SW 1271 (cell line): ENCODE measurements around the gene SLC9A4.
A peak's percentile ranks its signal among the peaks of the same experiment; 100 is the strongest.

Experiments
- DNase-seq, 2 experiments: peaks; one replicate each; lab custom pipeline; 2025; lab: John Stamatoyannopoulos, UW

The SLC9A4 gene, protein sequence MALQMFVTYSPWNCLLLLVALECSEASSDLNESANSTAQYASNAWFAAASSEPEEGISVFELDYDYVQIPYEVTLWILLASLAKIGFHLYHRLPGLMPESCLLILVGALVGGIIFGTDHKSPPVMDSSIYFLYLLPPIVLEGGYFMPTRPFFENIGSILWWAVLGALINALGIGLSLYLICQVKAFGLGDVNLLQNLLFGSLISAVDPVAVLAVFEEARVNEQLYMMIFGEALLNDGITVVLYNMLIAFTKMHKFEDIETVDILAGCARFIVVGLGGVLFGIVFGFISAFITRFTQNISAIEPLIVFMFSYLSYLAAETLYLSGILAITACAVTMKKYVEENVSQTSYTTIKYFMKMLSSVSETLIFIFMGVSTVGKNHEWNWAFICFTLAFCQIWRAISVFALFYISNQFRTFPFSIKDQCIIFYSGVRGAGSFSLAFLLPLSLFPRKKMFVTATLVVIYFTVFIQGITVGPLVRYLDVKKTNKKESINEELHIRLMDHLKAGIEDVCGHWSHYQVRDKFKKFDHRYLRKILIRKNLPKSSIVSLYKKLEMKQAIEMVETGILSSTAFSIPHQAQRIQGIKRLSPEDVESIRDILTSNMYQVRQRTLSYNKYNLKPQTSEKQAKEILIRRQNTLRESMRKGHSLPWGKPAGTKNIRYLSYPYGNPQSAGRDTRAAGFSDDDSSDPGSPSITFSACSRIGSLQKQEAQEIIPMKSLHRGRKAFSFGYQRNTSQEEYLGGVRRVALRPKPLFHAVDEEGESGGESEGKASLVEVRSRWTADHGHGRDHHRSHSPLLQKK

DNA sequence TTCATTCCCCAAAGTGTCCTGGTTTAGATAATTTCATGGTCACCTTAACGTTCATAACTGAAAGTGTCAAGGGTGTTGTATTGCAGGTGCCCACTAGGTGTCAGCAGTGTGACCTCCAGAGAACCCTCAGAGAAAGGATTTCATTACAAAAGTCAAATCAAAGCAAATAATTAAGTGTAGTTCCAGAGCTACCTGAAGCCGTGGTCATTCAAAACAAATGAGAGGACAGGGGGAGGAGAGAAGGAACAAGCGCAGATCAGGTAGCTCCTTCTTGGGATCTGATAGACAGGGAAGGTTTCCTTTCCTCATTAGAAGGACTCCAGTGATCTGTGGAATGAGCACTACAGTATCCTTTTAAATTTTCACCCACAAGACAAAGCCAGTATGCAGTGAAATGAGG, at the start of gene SLC9A4:
Gene SLC9A4 (plus strand): TSS at position 207 of the 400 bp plus-strand sequence. CDS start 534 bp downstream, outside the sequence.
- DNase-seq, result peak; percentile 19 to 55

GRCh38 chr2:102423368-102423767, 49.7 kb upstream of the SLC9A4 start:
- no peak for DNase-seq

GRCh38 chr2:102424754-102425153, 48.3 kb upstream of the SLC9A4 start:
- no peak for DNase-seq

GRCh38 chr2:102425441-102426132, 47.4 kb upstream of the SLC9A4 start:
- no peak for DNase-seq

DNA sequence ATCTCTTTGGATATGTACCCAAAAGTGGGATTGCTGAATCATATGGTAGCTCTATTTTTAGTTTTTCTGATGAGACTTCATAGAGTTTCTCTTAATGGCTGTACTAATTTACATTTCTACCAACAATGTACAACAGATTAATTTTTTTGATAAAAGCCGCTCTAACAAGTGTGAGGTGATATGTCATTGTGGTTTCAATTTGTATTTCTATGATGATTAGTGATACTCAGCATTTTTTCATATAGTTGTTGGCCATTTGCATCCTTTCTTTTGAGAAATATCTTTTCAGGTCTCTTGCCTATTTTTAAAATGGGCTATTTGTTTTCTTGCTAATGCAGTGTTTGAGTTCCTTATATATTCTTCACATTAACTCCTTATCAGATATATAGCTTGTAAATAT, 45.8 kb upstream of the SLC9A4 start:
- DNase-seq, result no peak

DNA sequence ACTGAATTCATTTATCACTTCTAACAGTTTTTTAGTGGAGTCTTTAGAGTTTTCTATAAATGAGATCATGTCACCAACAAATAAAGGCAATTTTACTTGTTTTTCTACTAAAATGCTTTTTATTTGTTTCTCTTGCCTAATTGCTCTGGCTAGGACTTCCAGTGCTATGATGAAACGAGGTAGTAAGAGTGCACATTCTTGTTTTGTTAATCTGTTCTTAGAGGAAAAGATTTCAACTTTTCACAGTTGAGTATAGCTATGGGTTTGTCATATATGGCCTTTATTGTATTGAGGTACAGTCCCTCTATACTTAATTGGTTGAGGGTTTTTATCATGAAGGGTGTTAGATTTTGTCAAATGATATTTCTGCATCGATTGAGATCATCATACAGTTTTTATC, 44.5 kb upstream of the SLC9A4 start:
- DNase-seq, result no peak

DNA sequence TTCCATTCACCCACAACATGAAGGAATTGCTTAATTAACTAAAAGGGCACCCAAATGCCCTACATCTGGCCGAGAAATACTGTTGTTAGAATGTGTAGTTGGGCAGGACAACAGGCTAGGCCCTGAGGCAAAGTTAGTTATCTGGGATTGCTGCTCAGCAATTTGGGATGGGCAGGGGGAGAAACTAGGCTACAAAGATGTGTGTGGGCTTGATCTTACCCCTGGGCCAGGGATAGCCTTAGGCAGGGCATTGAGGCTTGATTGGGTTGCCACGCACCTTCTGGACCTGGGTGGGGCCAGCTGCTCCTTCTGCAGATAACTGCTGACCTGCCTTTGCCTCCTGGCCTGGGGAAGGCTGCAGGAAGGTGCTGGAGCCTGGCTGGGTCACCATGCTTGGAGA, 40.6 kb upstream of the SLC9A4 start:
- DNase-seq, result no peak

DNA sequence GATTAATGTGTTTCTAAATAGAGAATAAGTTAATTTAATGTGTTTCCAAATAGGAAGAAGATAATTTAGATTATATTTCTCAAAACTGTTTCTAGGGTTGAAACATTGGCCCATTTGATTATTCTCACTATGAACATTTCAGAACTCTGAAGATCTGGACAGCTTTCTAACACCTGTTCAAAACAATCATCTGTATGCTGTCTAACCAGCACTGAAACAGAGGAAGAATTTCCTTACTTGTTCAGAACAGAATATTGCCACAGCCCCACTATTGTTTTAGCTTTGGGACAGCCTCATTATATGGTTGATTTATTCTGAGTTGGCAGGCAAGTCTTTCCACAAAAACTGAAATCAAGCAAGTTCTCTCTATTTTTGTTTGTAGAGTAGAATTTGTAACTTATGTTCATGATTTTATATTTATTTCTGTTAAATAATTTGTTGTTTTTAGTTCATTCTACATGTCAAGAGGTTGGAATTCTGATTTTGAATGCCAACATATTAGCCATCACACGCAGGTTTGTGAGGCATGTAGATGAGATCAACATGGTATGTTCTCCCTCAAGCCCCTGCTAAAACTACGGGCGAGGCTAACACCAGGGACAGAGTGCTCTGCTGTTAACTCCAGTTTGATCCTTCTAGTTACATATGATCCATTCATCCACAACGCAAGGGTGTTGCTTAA, 38.9 kb upstream of the SLC9A4 start:
- DNase-seq, result no peak

- DNase-seq, result no peak
These were observed 38.2 kb upstream of the SLC9A4 start for GRCh38 chr2:102434655-102435381.

DNA sequence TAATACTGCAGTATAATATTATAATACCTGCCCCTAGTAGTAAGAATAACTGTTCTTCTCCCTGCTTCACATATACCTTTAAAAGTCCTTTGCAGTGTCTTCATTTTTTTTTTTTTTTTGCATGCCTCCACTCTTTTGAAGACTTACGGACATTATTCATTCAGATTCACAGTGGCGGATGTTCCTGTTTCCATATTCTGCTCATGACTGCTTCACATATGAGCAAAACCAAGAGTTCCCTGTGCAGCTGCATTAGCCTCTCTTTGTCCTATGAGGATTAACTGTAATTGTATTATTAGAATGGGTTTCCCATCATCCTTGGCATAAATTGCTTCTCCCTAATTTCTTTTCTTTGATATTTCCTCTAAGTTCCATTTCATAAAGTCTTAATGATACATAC, 37.3 kb upstream of the SLC9A4 start:
- DNase-seq, result no peak

DNA sequence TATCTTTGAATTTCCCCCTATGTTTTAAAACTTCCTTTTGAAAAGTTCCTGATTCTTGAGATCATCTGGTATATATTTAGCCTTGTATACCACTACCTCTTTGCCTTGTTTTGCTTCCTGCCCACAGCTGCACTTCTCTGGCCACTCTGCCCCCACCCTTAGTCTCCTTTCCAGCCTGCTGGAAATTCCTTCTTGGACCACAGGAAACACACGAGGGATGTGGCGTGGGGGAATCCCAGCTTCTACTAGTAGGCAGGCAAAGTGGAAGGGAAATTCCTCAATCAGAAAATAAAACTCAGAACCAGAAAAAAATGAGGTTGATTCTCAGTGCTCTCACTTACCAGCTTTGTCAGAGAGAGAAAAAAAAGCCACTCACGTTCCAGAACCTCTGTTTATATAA, 36.7 kb upstream of the SLC9A4 start:
- DNase-seq, result no peak

DNA sequence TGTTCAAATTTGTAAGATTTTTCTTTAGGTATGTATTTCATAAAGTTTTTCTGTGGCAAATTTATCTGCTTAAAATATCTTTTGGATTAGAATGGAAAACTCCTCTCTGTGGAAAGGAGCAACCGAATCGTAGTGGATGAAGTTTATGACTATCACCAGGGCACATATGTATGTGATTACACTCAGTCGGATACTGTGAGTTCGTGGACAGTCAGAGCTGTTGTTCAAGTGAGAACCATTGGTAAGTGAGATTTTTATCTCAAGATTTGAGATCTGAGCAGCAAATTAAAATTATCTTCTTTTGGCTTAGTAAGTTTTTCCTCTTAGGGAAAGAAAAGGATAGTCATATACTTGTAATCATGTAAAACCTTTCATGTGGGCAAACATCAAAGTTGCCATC, 35.9 kb upstream of the SLC9A4 start:
- no peak for DNase-seq

GRCh38 chr2:102438111-102438510, 34.9 kb upstream of the SLC9A4 start:
- DNase-seq, result no peak

- no peak for DNase-seq
These were observed 34.4 kb upstream of the SLC9A4 start for GRCh38 chr2:102438578-102438977.

GRCh38 chr2:102439065-102439695, 33.8 kb upstream of the SLC9A4 start:
- no peak for DNase-seq

DNA sequence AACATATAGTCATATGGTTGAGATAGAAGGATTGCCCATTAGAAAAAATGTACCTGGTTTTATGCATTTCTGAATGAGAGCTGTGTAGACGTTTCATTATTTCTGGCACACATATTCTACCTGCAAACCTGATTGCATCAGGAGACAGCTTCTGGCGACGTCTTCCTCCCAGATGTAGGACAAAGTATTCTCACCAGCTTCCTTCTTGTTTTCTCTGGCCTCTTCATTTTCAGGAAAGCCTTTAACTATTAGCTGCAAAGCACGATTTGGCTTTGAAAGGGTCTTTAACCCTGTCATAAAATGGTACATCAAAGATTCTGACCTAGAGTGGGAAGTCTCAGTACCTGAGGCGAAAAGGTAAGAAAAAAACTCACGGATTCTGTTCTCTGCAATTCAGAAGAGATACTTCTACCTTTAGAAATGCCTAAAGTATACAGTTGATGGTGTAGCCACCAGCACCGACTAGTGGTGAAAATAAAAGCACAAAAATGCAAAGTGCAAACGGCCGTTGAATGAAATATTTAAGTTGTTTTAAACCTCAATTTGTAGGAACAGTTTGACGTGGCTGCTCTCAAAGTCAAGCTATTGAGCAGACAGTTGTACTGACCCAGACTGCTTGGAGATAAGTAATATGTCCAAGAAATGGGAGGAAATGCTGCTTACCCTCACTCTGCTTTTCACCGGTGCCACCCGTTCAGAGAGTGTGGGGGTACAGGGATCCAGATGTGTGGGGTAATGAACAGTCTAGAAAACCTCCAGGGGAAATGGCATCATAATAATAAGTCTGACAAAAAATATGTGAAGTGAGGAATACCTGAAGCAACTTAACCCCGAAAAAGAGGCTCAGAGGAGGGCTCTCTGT, 29.8 kb upstream of the SLC9A4 start:
- DNase-seq, result peak in 1 of 2 experiments; percentile 47

DNA sequence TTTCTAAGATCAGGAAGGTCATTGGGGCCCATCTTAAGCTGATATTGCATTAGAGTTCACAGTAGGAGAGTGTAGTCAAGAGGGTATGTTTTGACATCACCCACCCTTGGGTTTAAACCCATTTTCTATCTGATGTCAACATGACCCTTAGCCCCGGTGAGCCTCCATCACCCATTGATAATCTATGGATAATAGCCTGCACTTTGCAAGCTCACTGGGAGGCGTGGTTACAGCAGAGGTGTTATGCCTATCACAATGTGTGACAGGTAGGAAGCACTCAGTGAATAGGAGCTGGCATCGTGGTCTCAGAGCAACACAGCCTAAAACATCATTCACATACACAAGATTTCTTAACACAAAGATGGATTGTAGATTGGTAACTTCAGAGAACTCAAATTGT, 28.8 kb upstream of the SLC9A4 start:
- DNase-seq, result no peak

DNA sequence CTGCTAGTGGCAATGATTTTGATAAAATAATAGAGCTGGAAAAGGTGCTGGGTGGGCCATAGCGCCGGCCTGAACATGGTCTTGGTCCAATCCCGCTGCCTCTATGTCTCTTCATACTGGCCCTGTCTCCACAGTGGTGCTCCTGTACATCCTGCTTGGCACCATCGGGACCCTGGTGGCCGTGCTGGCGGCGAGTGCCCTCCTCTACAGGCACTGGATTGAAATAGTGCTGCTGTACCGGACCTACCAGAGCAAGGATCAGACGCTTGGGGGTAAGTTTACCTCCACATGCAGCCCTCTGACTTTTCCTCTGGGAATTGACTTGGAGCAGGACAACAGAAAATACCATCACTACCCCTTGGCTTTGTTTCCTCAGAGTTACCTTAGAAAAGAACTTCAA, 26.1 kb upstream of the SLC9A4 start:
- no peak for DNase-seq

GRCh38 chr2:102449370-102449974, 23.6 kb upstream of the SLC9A4 start:
- peak in 1 of 2 experiments; percentile 42 for DNase-seq
